ENCODE data around the gene GALK2. TPM values are rescaled to one million over a fixed set of nuclear protein-coding genes. Genes with fewer than 3 reads are reported as not detected.
"Not testable (repeated sequence)": the region's sequence is repeated elsewhere in the genome, so short reads cannot be mapped to it uniquely, and the experiment has no call there.

The GALK2 gene
- total RNA-seq, 1 experiment from 2014 or later = 43.7 TPM

- no peak for DNase-seq (ENCODE audit: extremely low read depth, low read depth)
Measured at GRCh38 chr15:49327927-49328326, 157.9 kb downstream of the GALK2 start.

DNA sequence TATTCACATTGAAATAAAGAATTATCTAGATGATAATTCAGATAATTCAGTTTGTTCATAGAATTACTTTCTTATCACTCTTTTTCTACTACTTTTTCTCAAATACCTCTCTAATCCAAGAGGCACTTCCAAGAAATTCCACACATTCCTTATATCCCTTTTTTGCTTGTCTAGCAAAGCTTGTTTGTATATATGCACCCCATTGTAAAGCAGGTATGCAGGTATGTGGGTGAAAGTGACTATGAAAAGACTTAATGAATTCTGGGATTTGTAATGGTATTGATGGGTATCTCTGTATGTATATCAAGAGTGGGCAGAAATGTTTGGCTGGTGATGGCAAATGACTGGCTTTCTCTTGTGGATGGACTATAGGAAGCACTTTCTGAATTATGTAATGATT is 158.9 kb downstream of the GALK2 start:
- DNase-seq (ENCODE audit: extremely low read depth, low read depth) = no peak

DNA sequence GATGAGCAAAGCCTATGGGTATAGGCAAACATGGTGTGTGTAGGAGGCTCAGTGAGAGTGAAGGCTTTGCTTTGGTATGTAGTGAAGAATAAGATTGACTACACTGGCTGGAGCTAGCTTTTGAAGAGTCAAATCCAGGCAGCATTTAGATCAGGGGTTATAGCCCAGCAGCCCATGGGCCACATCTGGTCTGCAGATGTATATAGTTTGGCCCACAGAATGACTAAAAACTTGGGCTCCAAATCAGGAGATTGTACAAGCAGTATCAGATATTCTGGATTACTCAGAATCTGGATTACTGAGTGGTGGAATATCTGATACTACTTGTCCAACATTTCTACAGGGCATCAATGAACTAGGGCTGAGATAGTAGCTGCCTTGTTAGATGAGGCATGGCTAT is 160.1 kb downstream of the GALK2 start:
- DNase-seq (ENCODE audit: extremely low read depth, low read depth) = no peak

- no peak for DNase-seq (ENCODE audit: extremely low read depth, low read depth)
Measured at GRCh38 chr15:49331442-49331841, 161.4 kb downstream of the GALK2 start.

- DNase-seq (ENCODE audit: extremely low read depth, low read depth) = no peak
Measured at GRCh38 chr15:49331951-49332350, 161.9 kb downstream of the GALK2 start.

DNA sequence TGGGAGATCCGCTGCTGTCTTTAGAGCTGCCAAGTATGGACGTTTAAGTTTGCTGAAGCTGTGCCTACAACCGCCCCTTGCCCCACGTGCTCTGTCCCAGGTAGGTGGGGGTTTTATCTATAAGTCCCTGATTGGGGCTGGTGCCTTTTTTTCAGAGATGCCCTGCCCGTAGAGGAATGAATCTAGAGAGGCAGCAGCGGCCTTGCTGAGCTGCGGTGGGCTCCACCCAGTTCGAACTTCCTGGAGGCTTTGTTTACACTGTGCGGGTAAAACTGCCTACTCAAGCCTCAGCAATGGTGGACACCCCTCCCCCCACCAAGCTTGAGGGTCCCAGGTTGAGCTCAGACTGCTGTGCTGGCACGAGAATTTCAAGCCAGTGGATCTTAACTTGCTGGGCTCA is 169.6 kb downstream of the GALK2 start:
- no peak for DNase-seq (ENCODE audit: extremely low read depth, low read depth)

GRCh38 chr15:49343546-49343945 is 173.5 kb downstream of the GALK2 start:
- no peak for DNase-seq (ENCODE audit: extremely low read depth, low read depth)

DNA sequence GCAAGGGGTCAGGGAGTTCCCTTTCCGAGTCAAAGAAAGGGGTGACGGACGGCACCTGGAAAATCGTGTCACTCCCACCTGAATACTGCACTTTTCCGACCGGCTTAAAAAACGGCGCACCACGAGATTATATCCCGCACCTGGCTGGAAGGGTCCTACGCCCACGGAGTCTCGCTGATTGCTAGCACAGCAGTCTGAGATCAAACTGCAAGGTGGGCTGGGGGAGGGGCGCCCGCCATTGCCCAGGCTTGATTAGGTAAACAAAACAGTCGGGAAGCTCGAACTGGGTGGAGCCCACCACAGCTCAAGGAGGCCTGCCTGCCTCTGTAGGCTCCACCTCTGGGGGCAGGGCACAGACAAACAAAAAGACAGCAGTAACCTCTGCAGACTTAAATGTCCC is 184.4 kb downstream of the GALK2 start:
- not testable (repeated sequence) for DNase-seq (ENCODE audit: extremely low read depth, low read depth)

- DNase-seq (ENCODE audit: extremely low read depth, low read depth) = no peak
Measured at GRCh38 chr15:49361370-49361769, 191.3 kb downstream of the GALK2 start.

- no peak for DNase-seq (ENCODE audit: extremely low read depth, low read depth)
Measured at GRCh38 chr15:49366496-49366895, 196.4 kb downstream of the GALK2 start.

- peak; percentile 28 for DNase-seq (ENCODE audit: extremely low read depth, low read depth)
Measured at GRCh38 chr15:49370782-49371181, 200.7 kb downstream of the GALK2 start.

DNA sequence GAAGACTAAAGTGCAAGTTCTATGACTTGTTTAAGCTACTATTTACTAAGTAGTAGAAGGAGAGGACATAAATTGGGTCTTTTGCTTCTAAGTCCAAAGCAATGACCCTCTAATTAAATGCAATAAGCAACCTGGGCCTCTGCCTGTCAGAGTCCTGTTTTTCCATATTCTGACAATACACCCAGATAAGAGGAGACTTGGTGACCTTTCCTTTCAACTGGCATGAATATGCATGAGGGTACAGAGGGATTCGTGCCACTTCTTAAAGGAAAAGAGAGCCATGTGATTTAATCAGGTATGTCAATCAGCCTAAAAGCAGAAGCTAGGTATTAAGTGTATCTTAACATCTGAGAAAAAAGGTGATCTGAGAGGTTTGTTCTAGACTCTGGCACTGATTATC is 202.3 kb downstream of the GALK2 start:
- no peak for DNase-seq (ENCODE audit: extremely low read depth, low read depth)

GRCh38 chr15:49379996-49380395 is 209.9 kb downstream of the GALK2 start:
- DNase-seq (ENCODE audit: extremely low read depth, low read depth) = no peak

GRCh38 chr15:49380912-49381311 is 210.9 kb downstream of the GALK2 start:
- no peak for DNase-seq (ENCODE audit: extremely low read depth, low read depth)

Small RNAs within 50 kb of the gene (small RNA-seq; reads per million reads assigned to genes)
- gene MIR4716 (0 to 0.12 reads per million in 2 experiments), gene RF00019 (0 reads per million in 2 experiments), gene RN7SL307P (0 reads per million in 2 experiments)

Other genes with a start within 250 kb of the GALK2 start
- 10.9 and 11.9 TPM in 2 replicates for gene SHC4, start 206.3 kb upstream of the GALK2 start, total RNA-seq (2014; rRNA removed; shearing (Covaris generic))
- gene SECISBP2L, start 123.8 kb upstream of the GALK2 start, total RNA-seq (2014; rRNA removed; shearing (Covaris generic)) = 29.2 and 30.2 TPM in 2 replicates
- 93.4 and 102 TPM in 2 replicates for gene COPS2, start 14.6 kb upstream of the GALK2 start, total RNA-seq (2014; rRNA removed; shearing (Covaris generic))